SHP77 treated with DMSO at 0.1 percent for 48 hours (cell line): ENCODE measurements around the gene EIF3L.
"Not testable (repeated sequence)": the region's sequence is repeated elsewhere in the genome, so short reads cannot be mapped to it uniquely, and the experiment has no call there.

Experiments
- DNase-seq: peaks from one replicate; lab custom pipeline; 2025; lab: John Stamatoyannopoulos, UW

The EIF3L gene

DNA sequence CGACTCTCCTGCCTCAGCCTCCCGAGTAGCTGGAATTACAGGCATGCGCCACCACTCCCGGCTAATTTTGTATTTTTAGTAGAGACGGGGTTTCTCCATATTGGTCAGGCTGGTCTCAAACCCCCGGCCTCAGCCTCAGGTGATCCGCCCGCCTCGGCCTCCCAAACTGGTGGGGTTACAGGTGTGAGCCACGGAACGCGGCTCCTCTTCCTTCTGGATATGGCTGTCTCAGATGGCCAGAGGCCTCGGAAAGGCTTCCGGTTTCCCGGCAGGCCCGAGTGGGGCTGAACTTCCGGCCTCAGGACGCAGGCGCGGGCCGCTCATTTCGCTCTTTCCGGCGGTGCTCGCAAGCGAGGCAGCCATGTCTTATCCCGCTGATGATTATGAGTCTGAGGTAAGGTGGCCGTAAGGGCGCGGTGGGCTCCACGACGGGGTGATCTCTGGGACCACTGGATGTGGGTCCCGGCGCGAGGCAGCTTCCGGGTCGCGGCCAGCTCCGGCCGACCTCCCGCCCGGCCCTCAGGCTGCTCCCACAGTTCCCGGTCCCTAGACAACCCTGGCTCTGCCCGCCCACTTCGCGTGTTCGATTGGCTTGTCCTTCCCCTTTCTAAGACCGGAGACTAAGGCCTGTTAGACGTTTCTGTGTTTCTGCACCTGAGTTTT is at the start of gene EIF3L:
Gene EIF3L, plus strand, starts transcription at position 331 of the 663 bp plus-strand sequence. Its CDS starts 31 bp downstream, at position 362.
- DNase-seq = peak; percentile 86

DNA sequence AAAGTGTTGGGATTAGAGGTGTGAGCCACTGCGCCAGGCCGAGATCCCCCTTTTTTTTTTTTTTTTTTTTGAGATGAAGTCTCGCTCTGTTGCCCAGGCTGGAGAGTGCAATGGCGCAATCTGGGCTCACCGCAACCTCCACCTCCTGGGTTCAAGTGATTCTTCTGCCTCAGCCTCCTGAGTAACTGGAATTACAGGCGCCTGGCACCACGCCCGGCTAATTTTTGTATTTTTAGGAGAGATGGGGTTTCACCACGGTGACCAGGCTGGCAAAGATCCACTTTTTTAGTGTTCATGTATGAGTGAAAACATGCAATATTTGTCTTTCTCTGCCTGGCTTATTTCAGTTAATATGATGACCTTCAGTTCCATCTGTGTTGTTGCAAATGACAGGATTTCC is 49.2 kb upstream of the EIF3L start:
- DNase-seq = not testable (repeated sequence)

DNA sequence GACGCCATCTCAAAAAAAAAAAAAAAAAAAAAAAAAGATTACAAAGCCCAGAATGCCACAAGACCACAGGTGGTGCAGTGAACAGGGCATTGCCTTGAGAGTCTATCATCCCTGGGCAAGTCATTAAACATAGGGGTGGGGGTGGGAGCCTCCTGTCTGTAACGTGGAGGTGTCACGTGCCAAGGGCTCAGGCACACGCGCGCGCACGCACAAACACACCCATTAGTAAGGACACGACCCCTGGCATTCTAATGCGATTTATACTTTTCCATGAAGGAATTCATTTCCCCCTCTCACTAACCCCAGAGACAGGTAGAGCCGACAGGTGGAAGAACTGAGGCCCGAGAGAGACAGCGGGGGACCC is 47.3 kb upstream of the EIF3L start:
- peak; percentile 17 for DNase-seq

DNA sequence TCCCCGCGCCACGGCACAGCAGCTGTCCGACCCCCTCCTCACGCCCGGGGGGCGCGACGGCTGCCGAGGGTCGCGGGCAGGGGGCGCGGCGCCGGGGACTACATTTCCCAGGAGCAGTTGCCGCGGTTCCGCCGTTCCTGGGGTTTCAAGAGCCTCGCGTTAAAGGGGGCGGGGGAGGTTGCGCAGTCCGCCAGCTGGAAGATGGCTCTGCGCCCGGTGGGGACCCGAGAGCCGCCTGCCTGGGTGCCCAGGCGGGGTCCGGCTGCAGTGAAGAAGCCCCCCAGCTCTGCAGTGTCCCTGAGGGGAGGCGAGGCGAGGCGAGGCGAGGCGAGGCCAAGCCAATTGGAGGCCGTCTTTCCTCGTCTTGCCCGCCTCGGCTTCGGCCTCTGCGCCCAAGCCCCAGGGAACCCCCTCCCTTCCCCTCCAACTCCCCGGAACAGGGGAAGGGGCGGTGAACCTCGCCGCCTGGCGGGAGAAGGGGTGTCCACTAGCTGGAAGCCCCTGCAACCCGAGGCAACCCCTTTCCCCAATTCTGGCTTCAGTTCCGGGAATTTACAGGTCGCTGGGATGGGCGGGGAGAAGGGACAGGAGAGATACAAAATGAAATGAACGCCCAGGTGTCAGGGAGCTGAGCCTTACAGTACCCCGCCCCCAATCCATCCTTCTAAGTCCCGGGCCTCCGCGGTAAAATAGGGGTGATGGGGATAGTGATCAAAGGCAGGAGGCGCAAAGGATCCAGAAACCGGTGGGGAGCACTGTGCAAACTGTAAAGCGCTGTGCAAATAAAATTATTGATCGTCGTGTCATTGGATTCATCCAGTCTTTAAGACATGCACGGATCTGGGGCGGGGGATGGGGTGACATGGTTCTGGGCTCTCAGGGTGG is 46.7 kb upstream of the EIF3L start:
- DNase-seq = peak; percentile 34

DNA sequence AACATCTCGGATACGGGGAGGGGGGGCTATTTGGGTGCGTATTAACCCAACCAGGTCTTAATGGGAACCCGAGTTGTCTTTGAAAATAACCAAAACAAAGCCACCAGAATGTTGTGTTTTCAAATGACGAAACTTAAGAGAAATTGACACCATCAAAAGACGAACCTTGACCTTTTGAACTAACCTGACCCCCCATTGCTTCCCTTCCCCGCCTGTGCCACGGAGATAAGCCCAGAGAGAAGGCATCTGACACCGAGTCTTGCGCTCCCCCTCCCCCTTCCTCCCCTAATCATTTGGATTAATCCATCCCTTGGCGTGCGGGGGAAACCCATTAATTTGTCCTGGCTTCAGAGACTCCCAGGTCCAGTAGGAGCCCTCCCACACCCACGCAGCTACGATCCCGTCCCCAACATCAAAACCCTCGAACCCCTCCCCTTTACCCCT is 46.0 kb upstream of the EIF3L start:
- DNase-seq = no peak

DNA sequence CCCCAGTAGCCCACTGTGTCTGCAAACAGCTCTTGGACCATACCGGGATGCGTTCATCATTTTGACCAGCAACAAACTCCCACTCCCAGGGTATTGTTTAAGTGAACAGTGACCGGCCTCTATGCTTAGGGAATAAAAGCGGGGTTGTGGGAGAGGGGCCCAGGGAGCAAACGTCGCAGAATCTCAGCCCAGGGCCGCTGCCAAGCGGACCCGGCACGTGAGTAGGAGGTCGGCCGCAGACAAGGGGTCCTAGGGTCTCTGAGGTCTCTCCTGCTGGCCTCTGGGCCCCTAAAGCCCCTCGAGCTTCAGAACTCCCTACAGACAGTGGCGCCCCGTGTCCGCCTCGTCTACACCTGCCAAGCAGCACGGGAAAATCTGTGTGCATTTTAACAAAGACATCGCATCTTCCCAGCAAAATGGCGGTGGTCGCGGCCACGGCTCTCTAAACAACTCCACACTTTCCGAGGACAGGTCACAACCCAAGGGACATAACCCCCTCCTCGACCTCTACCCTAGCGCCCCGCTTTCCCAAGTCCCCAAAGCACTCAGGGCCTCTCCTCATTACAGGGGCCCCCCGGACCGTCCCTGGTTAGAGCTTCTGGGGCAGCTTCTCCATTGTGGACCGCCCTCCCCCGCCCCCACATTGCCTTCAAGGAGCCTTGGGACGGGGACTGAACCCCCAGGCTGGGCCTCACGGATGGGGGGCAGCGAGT is 45.4 kb upstream of the EIF3L start:
- DNase-seq = no peak

DNA sequence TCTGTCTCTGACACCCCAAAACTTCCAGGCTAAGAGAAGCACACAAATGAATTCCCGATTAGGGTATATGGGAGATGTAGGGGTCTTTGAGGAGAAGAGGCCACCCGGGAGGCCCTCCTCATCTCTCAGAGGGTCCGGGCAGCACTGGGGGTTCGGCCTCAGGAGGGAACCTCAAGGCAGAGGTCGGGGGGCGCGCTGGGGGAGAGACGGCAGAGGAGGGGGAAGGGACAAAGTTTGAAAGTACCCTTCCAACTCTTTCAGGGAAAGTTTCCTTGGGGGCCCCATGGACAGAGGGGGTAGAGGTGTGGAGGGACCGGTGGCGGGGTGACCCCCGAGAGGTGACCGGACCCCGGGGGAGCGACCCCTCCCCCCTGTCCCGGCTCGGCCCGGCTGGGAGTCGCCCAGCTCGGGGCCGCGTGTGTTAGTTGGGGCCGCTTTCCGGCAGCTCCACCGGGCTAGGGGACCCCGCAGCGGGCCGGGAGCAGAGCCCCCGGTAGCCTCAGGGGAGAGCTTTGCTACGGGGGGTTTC is 44.8 kb upstream of the EIF3L start:
- no peak for DNase-seq

DNA sequence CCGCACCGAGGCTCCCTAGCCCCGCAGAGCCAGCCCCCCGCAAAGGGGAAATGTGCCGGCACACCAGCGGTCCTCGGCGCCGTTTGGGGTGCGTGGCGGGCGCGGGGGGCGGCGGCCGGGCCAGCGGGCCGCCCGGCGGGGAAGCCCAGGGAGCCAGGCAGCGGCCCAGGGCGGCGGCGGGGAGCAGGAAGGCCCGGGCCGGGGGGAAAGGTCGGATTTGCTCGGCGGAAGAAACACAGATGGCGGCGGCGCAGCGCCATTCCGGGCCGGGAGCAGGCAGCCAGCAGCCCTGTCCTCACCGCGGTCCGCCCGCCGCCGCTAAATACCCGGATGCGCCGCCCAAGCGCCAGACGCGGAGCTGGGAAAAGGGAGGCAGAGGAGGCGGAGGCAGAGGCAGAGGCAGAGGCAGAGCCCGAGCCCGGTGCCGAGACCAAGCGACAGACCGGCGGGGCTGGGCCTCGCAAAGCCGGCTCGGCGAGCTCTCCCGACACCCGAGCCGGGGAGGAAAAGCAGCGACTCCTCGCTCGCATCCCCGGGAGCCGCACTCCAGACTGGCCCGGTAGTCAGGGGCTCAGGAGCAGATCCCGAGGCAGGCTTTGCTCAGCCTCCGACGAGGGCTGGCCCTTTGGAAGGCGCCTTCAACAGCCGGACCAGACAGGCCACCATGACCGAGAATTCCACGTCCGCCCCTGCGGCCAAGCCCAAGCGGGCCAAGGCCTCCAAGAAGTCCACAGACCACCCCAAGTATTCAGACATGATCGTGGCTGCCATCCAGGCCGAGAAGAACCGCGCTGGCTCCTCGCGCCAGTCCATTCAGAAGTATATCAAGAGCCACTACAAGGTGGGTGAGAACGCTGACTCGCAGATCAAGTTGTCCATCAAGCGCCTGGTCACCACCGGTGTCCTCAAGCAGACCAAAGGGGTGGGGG is 44.1 kb upstream of the EIF3L start:
- peak; percentile 67 for DNase-seq

DNA sequence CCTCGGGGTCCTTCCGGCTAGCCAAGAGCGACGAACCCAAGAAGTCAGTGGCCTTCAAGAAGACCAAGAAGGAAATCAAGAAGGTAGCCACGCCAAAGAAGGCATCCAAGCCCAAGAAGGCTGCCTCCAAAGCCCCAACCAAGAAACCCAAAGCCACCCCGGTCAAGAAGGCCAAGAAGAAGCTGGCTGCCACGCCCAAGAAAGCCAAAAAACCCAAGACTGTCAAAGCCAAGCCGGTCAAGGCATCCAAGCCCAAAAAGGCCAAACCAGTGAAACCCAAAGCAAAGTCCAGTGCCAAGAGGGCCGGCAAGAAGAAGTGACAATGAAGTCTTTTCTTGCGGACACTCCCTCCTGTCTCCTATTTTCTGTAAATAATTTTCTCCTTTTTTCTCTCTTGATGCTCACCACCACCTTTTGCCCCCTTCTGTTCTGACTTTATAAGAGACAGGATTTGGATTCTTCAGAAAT is 43.4 kb upstream of the EIF3L start:
- DNase-seq = no peak

DNA sequence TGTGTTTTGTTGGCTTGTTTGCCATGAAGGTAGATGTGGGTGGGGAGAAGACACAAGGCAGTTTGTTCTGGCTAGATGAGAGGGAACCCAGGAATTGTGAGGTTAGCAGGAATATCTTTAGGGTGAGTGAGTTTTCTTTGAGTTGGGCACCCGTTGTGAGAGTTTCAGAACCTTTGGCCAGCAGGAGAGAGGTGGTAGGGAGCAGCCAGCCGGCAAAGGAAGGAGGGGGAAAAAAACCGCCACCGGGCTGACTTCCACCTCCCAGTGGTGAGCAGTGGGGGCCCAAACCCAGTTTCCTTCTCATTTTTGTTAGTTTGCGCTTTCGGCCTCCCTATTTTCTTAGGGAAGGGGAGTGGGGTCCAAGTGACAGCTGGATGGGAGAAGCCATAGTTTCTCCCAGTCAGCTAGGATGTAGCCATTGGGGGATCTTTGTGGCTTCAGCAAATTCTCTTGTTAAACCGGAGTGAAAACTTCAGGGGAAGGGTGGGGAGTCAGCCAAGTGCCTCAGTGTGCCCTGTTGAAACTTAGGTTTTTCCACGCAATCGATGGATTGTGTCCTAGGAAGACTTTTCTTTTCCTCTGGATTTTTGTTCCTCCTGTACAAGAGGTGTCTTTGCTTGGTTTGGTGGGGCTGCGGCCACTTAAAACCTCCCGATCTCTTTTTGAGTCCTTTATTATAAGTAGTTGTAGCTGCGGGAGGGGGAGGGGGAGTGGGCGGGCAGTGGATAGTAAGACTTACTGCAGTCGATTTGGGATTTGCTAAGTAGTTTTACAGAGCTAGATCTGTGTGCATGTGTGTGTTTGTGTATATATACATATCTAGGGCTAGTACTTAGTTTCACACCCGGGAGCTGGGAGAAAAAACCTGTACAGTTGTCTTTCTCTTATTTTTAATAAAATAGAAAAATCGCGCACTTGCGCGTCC is 42.5 kb upstream of the EIF3L start:
- no peak for DNase-seq

DNA sequence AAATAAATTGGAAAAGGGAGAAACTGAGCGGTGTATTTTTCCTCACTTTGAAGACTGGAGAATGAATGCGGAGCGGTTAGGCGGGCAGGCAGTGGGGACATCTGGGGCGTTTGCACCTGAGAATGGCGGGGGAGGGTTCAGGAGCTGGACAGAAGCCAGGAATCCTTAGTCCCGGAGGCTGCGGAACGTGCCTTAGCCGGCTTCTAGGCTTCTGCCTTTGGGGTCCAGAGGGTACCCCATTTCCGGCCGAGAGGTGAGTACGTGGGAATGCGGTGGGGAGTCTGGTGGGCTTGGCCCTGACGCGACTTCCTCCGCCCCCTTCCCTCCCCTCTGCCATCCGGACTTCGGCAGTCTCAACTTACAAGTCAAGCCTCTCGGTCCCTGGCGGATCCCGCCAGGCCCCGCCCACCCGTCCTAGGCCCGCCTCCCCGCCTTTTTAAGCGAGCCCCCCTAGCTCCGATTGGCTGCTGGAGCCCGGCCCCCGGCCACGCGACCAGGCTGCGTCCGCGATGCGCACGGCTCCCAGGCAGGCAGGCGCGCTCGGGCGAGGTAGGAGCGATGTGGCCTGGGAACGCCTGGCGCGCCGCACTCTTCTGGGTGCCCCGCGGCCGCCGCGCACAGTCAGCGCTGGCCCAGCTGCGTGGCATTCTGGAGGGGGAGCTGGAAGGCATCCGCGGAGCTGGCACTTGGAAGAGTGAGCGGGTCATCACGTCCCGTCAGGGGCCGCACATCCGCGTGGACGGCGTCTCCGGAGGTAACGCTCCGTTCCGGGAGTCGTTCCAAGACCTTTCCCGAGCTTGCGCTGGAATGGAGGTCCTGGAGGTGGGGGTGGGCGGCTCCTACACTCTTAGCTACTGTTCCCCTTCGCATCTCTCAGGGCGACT is 41.6 kb upstream of the EIF3L start, which contains the start of gene GCAT:
Gene GCAT, plus strand, starts transcription at position 525 of the 884 bp plus-strand sequence. Its CDS starts 34 bp downstream, at position 559.
- DNase-seq = peak; percentile 70

DNA sequence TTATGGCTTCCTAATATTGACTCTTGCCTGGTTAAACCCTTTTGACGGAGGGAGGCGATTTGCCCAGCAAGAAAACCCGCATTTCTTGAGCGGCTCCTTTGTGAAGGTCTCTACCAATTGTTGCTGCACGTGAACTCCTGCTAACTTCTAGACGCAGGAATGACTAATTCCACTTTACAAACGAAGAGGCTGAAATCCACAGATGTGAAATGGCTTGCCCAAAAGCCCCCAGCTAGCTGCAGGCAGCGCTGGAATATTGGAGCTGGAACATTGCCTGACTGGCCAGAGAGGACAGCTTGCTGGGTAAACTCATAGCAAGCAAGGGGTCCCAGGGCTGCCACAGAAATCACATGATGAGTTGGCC is 40.9 kb upstream of the EIF3L start:
- DNase-seq = no peak

DNA sequence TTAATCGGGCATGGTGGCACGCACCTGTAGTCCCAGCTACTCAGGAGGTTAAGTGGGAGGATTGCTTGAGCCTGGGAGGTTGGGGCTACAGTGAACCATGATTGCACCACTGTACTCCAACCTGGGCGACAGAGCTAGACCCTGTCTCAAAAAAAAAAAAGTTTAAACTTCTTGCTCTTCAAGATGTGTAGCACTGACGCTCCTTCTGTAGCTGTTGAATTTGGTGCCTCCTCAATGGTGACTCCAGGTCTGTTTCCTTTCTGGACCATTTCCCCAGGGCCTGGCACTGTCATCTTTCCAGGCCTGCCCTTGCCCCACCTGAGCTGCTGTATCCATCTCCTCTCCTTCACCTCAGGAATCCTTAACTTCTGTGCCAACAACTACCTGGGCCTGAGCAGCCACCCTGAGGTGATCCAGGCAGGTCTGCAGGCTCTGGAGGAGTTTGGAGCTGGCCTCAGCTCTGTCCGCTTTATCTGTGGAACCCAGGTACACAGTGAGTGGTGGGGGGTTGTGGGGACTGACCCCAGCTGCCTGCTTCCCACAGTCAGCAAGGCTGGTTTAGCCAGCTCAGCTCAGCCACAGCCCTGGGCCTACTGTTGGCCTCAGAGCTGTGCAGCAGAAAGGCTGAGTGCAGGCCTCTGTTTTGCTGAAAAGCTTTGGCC is 39.4 kb upstream of the EIF3L start:
- no peak for DNase-seq

DNA sequence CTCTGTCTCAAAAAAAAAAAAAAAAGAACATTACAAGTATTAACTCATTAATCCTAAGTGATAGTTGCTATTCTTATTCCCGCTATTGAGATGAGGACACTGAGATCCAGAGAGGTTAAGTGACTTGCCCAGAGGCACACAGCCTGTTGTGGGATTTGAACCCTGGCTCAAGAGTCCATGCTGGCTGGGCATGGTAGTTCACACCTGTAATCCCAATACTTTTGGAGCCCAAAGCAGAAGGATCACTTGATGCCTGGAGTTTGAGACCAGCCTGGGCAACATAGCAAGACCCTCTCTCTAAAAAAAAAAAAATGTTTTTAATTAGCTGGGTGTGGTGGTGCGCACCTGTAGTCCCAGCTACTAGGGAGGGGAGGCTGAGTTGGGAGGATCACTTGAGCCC is 37.4 kb upstream of the EIF3L start:
- no peak for DNase-seq

DNA sequence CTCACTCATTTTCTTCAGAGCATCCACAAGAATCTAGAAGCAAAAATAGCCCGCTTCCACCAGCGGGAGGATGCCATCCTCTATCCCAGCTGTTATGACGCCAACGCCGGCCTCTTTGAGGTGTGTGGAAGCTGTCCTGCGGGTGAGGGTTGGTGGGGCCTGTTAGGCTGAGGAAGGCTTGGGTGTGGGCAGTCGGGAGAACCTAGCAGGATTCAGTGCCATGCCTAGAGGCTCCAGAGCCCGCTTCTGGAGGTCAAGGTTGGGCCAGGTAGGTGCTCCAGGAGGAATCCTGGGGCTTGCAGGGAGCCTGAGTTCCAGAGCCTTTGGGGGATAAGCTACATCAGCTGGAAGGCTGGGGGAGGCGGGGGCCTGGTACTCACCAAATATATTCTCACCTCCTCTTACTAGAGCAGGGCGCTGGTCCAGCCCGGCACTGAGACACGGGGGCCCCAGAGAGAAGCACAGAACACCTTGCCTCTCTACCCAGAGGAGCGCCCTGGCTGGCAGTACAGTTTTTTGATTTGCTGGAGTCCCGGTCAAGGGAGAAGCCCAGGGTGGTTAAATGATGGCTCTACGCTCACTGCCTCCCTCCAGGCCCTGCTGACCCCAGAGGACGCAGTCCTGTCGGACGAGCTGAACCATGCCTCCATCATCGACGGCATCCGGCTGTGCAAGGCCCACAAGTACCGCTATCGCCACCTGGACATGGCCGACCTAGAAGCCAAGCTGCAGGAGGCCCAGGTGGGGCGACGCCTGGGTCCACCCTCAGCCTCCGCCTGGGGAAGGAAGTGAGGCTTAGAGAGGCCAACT is 36.1 kb upstream of the EIF3L start:
- no peak for DNase-seq

DNA sequence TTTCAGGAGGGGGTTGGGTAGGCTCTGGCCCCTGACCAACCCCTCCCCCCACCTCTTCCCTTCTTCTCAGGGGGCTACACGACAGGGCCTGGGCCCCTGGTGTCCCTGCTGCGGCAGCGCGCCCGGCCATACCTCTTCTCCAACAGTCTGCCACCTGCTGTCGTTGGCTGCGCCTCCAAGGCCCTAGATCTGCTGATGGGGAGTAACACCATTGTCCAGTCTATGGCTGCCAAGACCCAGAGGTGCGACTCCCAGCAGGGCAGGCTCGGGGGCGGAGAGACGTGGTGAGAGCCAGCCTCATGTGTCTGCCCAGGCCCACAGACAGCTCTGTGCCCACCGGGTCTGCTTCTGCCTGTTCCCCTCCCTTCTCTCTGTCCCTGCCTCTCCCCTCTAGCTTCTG is 33.6 kb upstream of the EIF3L start:
- no peak for DNase-seq

DNA sequence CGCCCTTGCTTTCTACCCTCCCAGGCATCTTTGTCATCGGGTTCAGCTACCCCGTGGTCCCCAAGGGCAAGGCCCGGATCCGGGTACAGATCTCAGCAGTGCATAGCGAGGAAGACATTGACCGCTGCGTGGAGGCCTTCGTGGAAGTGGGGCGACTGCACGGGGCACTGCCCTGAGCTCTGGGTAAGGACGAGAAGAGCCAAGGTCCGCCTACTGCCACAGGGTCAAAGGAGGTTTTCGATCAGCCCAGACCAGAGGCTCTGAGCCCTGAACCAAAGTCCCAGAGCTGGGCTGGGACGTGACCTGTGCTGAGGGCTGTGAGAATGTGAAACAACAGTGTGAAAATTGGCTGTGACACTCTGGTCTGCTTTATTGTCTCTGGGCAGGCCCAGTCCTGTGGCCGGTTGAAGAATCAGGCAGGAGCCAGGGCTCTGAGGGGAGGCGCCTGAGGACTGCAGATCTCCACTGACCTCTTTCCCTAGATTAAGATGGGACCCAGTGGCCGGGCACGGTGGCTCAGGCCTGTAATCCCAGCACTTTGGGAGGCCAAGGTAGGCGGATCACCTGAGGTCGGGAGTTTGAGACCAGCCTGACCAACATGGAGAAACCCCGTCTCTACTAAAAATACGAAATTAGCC is 32.6 kb upstream of the EIF3L start:
- DNase-seq = no peak
